Keratinocyte (primary cell): ENCODE results near the gene OSTF1. TPM values are rescaled to one million over a fixed set of nuclear protein-coding genes. Genes with fewer than 3 reads are reported as not detected.

ENCODE experiments used
- DNase-seq: peaks from one replicate; pipeline ENCODE4 v3.0.0-alpha.2; 2011; ENCODE audit warnings: low read depth, missing footprints, low spot score
- FAIRE-seq: peaks from 2 replicates; lab custom pipeline; 2011; peaks lifted over from hg19 to GRCh38; lab: Jason Lieb, UNC
- H2AFZ ChIP-seq: 2 replicates; pipeline ENCODE4 v1.6.0; 2012; ENCODE audit warnings: low read length, control low read depth, inconsistent platforms; ENCODE audit not compliant: control insufficient read depth
- H3K27ac ChIP-seq: 2 replicates; pipeline ENCODE4 v1.5.1; 2011; ENCODE audit warnings: low read length; ENCODE audit not compliant: control insufficient read depth, insufficient read depth
- H3K27me3 ChIP-seq: 3 replicates; pipeline ENCODE4 v1.6.0; 2011; ENCODE audit warnings: low read length; ENCODE audit not compliant: control insufficient read depth, insufficient read depth; ENCODE audit errors: extremely low read depth
- H3K36me3 ChIP-seq, 2 experiments: 2 replicates in 1 of 2; 3 replicates in 1 of 2; pipeline ENCODE4 v1.5.1; 2011; ENCODE audit warnings: low read length in 2 of 2, mild to moderate bottlenecking in 1 of 2; ENCODE audit not compliant: control insufficient read depth in 2 of 2, insufficient read depth in 2 of 2; ENCODE audit errors: extremely low read depth in 1 of 2
- H3K4me1 ChIP-seq: 3 replicates; pipeline ENCODE4 v1.5.1; 2011; ENCODE audit warnings: low read length; ENCODE audit not compliant: control insufficient read depth, insufficient read depth; ENCODE audit errors: extremely low read depth
- H3K4me2 ChIP-seq: 3 replicates; pipeline ENCODE4 v1.6.0; 2011; ENCODE audit warnings: low read depth, low read length; ENCODE audit not compliant: control insufficient read depth, insufficient read depth; ENCODE audit errors: extremely low read depth
- H3K4me3 ChIP-seq, 3 experiments: fragments of 200-600 bp in 1 of 3; sonication (generic) in 1 of 3; 2 replicates in 2 of 3; 3 replicates in 1 of 3; pipeline ENCODE4 v1.5.1; 2011 to 2016; ENCODE audit warnings: low read length in 3 of 3, mild to moderate bottlenecking in 3 of 3, control low read depth in 2 of 3, inconsistent platforms in 1 of 3, low read depth in 1 of 3, mixed read lengths in 1 of 3, mixed run types in 1 of 3, moderate library complexity in 1 of 3; ENCODE audit not compliant: control insufficient read depth in 2 of 3, insufficient read depth in 2 of 3; ENCODE audit errors: extremely low read depth in 1 of 3
- H3K79me2 ChIP-seq: 2 replicates; pipeline ENCODE4 v1.6.0; 2012; ENCODE audit warnings: low read length; ENCODE audit not compliant: control insufficient read depth, insufficient read depth
- H3K9ac ChIP-seq: 3 replicates; pipeline ENCODE4 v1.6.0; 2011; ENCODE audit warnings: low read length; ENCODE audit not compliant: control insufficient read depth, insufficient read depth; ENCODE audit errors: extremely low read depth
- H3K9me1 ChIP-seq: 3 replicates; pipeline ENCODE4 v1.6.0; 2011; ENCODE audit warnings: low read length; ENCODE audit not compliant: control insufficient read depth, insufficient read depth; ENCODE audit errors: extremely low read depth
- H3K9me3 ChIP-seq: 2 replicates; pipeline ENCODE4 v1.5.1; 2012; ENCODE audit warnings: low read depth, low read length; ENCODE audit not compliant: control insufficient read depth
- H4K20me1 ChIP-seq: 3 replicates; pipeline ENCODE4 v1.6.0; 2011; ENCODE audit warnings: low read length; ENCODE audit not compliant: control insufficient read depth, insufficient read depth; ENCODE audit errors: extremely low read depth
- EZH2 ChIP-seq: IDR thresholded peaks from one replicate; pipeline ENCODE4 v1.6.1; 2012; ENCODE audit warnings: inconsistent platforms, mild to moderate bottlenecking, low read length, moderate library complexity
- dilution Hi-C: fragments of 300-500 bp; cut with MboI; formaldehyde crosslinking; loops from one replicate; pipeline ENCODE4 v1.7.0; 2020; ENCODE audit warnings: low sequenced_read_pairs; ENCODE audit not compliant: extremely low pct_ligation_motif_present
- polyA plus RNA-seq, 5 experiments: library from polyadenylated mRNA; depleted of rRNA in 3 of 5; stranded (reverse) in 3 of 5; stranded (forward) in 1 of 5; unstranded in 1 of 5; fragments of >200 nt; gene quantifications; 1 replicate in 1 of 5; 2 replicates in 3 of 5; 3 replicates in 1 of 5; pipeline versions ENCODE4 v1.2.1 to v1.2.3, GENCODE V29; 2011 to 2012; ENCODE audit warnings: missing spikeins in 2 of 5, low read depth in 1 of 5, low replicate concordance in 1 of 5
- TF ChIP-seq, protein P1 (sequence below), 3 experiments: IDR thresholded peaks in 1 of 3; conservative IDR thresholded peaks in 1 of 3; optimal IDR thresholded peaks in 1 of 3; 2 replicates in 2 of 3; 3 replicates in 1 of 3; pipeline versions ENCODE3 to v1.5.1; 2011; ENCODE audit warnings: low read length in 3 of 3, mild to moderate bottlenecking in 3 of 3, moderate library complexity in 2 of 3, control low read depth in 1 of 3, inconsistent platforms in 1 of 3; ENCODE audit not compliant: insufficient read depth in 2 of 3; ENCODE audit errors: extremely low read depth in 1 of 3

Gene OSTF1
- polyA plus RNA-seq, 1 donor (not counting 4 experiments of a cell fraction or from before 2014, with no cell fraction given) = 39.2 TPM

DNA sequence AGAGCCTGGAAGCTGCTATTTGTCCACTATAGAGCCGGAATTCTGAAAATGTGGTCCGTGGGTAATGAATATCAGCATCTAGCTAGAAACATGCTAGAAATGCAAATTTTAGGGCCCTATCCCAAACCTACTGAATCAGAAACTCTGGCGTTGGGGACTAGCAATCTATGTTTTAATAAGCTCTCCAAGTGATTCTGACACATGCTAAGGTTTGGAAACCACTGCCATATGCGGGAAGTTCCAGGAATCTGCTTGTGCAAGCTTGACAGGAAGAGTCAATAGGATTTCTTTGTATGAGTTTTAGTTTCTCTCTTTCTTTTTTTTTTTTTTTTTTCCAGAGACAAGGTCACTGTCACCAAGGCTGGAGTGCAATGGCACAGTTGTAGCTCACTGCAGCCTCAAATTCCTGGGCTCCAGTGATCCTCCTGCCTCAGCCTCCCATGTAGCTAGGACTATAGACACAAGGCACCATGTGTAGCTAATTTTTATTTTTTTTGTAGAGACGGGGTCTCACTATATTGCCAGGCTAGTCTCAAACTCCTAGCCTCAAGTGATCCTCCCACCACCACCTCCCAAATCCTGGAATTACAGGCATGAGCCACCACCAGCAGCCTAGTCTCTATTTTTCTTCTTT lies 33.8 kb upstream of the OSTF1 start:
- Histone ChIP-seq H4K20me1 (no peaks in the 10 kb centered on the region), H2AFZ (no peak overlapping the region), H3K79me2 (no peaks in the 10 kb centered on the region), H3K36me3 (no peaks in the 10 kb centered on the region), H3K27me3 (no peaks in the 10 kb centered on the region), H3K4me2 (no peak overlapping the region), H3K4me3 (no peak overlapping the region), H3K9me1 (no peaks in the 10 kb centered on the region), H3K9ac (no peak overlapping the region), H3K4me1 (no peaks in the 10 kb centered on the region), H3K9me3 (no peaks in the 10 kb centered on the region), H3K27ac (no peak overlapping the region)
- FAIRE-seq = no peak
- dilution Hi-C loops = no loop called here
- TF ChIP-seq, protein P1, sequence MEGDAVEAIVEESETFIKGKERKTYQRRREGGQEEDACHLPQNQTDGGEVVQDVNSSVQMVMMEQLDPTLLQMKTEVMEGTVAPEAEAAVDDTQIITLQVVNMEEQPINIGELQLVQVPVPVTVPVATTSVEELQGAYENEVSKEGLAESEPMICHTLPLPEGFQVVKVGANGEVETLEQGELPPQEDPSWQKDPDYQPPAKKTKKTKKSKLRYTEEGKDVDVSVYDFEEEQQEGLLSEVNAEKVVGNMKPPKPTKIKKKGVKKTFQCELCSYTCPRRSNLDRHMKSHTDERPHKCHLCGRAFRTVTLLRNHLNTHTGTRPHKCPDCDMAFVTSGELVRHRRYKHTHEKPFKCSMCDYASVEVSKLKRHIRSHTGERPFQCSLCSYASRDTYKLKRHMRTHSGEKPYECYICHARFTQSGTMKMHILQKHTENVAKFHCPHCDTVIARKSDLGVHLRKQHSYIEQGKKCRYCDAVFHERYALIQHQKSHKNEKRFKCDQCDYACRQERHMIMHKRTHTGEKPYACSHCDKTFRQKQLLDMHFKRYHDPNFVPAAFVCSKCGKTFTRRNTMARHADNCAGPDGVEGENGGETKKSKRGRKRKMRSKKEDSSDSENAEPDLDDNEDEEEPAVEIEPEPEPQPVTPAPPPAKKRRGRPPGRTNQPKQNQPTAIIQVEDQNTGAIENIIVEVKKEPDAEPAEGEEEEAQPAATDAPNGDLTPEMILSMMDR (optimal IDR thresholded peaks at IDR 0.05 in 1 of 3, IDR thresholded peaks at IDR 0.05 in 1 of 3, conservative IDR thresholded peaks at IDR 0.05 in 1 of 3; ENCODE audit: extremely low read depth in 1 of 3, insufficient read depth in 2 of 3, low read length in 3 of 3) = no peak
- TF ChIP-seq EZH2 = no peak
- DNase-seq = no peak

DNA sequence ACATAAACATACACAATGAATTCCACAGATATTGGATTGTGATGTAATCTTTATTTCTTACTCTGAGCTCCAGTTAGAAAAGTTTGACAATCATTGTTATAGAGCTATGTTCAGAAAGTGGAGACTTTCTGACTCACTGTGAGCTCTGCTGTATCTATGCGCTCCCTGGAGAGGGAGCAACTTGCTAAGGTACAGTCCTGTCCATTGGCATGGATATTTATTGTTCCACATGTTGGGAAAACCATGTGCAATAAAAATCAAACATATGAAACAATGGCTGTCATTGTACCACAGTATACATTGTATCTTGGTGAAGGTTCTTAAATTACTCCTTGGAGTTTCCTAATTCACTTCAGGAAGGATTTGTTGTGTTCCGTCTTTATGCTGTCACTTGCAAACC lies 27.1 kb upstream of the OSTF1 start:
- no peak overlapping the region for H3K9ac ChIP-seq
- H3K9me1 ChIP-seq = no peaks in the 10 kb centered on the region
- H3K27me3 ChIP-seq = no peaks in the 10 kb centered on the region
- peaks cover 0 to 2% of the 10 kb centered on the region in 2 experiments for H3K36me3 ChIP-seq
- no peak overlapping the region for H2AFZ ChIP-seq
- FAIRE-seq (no peak), DNase-seq (no peak)
- no peak overlapping the region for H3K4me2 ChIP-seq
- no peak overlapping the region for H3K4me3 ChIP-seq
- dilution Hi-C loops = no loop called here
- TF ChIP-seq EZH2 = no peak
- TF ChIP-seq, protein P1 (optimal IDR thresholded peaks at IDR 0.05 in 1 of 3, IDR thresholded peaks at IDR 0.05 in 1 of 3, conservative IDR thresholded peaks at IDR 0.05 in 1 of 3; ENCODE audit: extremely low read depth in 1 of 3, insufficient read depth in 2 of 3, low read length in 3 of 3) = no peak
- no peaks in the 10 kb centered on the region for H3K79me2 ChIP-seq
- no peaks in the 10 kb centered on the region for H4K20me1 ChIP-seq
- H3K4me1 ChIP-seq = peaks cover 13% of the 10 kb centered on the region
- no peaks in the 10 kb centered on the region for H3K9me3 ChIP-seq
- no peak overlapping the region for H3K27ac ChIP-seq
